ENCODE results near the gene RANBP3L.

Gene RANBP3L

GRCh38 chr5:36243653-36244052, 58.0 kb downstream of the RANBP3L start:
- DNase-seq (ENCODE audit: low read depth in 2 of 2), result no peak

GRCh38 chr5:36242534-36243485, 58.9 kb downstream of the RANBP3L start:
- DNase-seq (ENCODE audit: low read depth in 2 of 2), result no peak

GRCh38 chr5:36241631-36242533, 59.8 kb downstream of the RANBP3L start, which contains the start of gene NADK2:
Gene NADK2 (minus strand): TSS chr5:36241925. CDS start chr5:36241798, 127 bp downstream.
- DNase-seq (ENCODE audit: low read depth in 2 of 2), result peak; percentile 78 to 86

DNA sequence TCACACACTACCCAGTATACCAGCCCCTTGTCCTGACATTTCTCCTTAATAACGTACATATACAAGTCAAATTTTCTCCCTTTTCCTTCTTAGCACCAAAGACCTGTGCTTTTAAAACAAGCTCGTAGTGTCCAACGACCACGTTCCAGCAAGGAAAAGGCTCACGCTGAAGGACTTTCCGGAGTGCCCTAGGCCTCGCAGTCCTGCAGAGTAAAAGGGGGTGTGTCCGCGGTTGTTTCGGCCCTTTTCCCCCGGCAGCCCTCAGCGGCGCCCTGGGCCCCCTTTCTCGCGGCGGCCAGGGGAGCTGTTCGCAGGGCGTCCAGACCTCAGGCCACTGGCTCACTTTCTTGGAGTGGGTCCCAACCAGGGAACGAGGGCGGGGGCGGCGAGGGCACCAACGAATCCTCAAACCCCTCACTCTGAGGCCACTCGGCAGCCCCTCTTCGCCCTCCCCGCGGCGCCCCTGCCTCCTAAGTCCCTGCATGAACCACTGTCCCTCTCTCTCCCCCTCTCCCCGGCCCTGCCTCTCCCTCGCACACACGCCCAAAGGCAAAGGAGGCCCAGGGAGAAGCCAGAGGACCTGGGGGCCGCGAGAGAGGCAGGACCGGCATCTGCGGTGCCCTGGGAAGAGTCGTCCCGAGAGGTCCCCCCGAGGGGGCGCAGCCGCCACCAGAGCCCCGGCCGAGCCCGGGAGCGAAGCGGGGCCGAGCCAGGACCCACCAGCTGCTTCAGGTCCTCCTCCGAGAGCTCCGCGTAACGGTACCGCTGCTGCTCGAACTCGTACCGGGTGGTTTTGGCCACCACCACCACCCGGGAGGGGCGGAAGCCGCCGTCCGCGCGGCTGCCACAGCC, 60.7 kb downstream of the RANBP3L start:
- peak; percentile 6 to 12 for DNase-seq (ENCODE audit: low read depth in 2 of 2)

DNA sequence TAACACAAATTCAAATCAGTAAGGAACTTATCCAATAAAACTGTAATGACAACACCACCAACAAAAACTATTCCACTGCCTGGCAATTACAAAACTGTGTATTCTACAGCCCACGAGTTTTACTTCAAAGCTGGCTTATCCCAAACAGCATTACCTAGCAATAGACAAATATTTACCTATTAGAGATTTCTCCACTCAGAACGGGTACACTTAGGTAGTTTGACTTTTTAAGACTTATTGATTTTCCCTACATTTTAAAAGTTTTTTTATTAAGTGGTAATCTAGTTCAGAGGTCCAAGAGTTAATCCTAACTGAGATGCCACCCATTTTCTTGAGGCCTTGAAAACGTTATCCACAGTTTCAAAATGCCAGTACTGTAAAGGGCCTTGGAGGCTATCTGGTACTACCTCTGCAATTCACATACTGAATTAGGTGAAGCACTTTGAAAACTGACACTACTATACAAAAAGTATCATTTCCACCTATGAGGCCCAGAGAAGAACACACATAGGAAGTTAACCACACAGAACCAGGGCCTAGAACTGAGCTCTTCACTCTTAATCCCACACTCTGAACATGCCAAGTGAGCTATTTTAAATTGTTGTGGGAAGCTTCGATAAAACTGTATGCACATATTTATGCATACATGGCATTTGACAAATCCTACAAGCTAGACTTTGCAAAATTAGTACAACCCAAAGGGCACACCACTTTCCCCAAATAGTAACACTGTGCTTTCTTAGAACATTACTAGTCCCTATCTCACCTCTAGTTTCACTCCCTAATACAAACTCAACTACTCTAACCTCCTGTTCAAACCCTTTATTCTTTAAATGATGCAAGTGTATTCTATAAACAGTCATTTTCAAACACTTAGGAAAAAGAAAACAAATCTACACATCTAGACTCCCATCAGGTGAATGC, 62.1 kb downstream of the RANBP3L start:
- DNase-seq (ENCODE audit: low read depth in 2 of 2), result no peak

DNA sequence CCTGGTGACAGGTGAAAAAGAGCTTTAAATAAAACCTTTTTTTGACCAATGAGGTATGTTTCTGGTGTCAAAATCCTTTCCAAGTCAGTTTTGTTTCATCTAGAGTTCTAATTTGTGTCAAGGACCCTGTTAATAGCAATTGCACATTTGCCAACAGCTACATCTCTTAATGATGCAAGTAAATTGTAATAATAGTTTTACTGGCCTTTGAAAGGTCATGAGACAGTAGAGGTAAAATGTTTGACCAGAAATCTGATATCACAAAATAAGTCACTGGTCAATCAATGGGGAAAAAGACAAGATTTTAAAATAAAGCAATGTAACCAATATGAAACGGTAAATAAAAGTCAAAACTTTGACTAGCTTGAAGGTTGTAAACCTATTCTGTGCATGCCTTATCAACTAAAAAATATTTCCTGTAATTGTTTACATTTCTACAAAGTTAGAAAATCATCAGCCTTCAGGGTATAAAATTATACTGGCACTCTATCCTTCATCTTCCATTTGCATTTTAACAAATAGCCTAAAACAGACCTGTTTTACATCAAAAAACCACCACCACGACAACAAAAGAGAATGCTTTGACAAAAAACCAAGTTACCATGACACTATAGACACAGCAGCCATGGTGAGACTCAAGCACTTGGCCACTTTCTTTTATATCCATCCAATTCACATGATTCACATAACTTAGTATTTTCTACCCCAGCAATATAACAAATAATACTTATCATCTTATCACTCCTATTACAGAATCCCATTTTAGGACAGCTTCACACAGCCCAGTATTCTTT, 63.0 kb downstream of the RANBP3L start:
- no peak for DNase-seq (ENCODE audit: low read depth in 2 of 2)

DNA sequence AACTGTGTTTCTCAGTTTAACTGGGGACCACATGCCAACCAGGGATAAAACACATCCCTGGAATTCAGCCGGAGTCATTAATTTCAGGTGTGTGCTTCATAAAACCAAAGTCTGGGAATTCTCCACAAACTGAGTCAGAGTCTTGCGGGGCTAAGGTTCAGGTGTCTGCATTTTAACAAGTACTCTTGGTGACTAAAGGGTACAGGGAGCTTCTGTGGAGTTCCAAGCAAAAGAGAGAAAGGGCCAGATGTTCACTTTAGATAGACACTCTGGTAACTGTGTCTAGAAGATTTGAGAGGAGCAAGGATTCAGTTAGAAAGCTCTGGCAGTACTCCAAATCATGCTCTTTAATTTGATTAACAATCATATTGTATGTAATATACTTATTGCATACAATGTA, 64.0 kb downstream of the RANBP3L start:
- no peak for DNase-seq (ENCODE audit: low read depth in 2 of 2)

DNA sequence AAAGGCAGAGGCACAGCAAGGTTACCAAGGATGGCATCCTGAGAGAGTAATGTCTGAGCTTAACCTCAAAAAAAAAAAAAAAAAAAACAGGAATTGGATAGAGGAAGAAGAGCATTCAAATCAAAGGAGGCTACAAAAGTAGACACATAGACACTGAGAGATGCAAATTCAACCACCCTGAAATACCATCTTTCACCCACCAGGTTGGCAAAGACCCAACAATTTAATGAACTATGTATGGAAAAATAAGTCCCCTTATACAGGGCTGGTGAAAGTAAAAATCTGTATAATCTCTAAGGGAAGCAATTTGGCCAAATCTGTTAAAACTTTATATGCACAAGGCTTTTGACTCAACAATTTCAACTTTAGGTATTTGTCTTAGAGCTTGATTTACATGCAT, 64.9 kb downstream of the RANBP3L start:
- DNase-seq (ENCODE audit: low read depth in 2 of 2), result no peak

- DNase-seq (ENCODE audit: low read depth in 2 of 2), result no peak
Measured at GRCh38 chr5:36232533-36232932, 69.2 kb downstream of the RANBP3L start.

- no peak for DNase-seq (ENCODE audit: low read depth in 2 of 2)
Measured at GRCh38 chr5:36230151-36230790, 71.4 kb downstream of the RANBP3L start.

GRCh38 chr5:36228505-36228904, 73.2 kb downstream of the RANBP3L start:
- no peak for DNase-seq (ENCODE audit: low read depth in 2 of 2)

- no peak for DNase-seq (ENCODE audit: low read depth in 2 of 2)
Measured at GRCh38 chr5:36227046-36227445, 74.7 kb downstream of the RANBP3L start.

GRCh38 chr5:36222620-36223019, 79.1 kb downstream of the RANBP3L start:
- DNase-seq (ENCODE audit: low read depth in 2 of 2), result no peak

DNA sequence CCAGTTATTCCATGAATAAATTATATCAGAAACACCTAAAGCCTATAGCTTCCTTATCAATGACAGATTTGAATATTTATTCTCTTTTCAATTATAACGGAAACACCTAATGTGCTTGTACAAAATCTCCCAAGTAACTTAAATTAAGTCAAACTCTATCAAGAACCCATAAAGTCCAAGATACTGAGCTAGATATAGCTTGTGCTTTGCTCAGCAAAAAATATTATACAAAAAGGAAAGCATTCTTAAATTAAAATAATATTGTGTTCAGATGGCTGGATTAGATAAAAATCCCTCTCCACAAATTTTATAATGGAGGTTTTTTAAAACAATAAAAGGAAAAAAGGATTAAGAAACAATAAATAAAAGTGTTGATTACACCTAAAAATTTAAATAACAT, 83.7 kb downstream of the RANBP3L start:
- no peak for DNase-seq (ENCODE audit: low read depth in 2 of 2)

DNA sequence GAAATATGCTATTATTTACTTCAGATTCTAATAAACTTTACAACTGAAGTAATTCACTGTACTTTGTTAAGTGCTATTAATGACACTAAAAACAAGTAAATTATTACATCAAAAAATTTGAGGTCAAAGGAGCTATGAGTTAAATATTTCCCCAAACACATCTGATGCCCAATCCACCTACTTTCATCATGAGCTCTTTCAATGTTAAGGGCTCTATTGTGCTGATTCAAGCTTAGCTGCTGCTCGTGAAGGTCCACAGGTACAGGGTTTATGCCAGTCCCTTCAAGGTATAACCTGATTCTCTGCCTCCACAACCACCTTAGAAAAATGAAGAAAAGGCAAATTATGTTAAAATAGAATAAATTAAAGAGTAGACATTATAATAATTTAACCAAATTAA, 84.1 kb downstream of the RANBP3L start:
- no peak for DNase-seq (ENCODE audit: low read depth in 2 of 2)

DNA sequence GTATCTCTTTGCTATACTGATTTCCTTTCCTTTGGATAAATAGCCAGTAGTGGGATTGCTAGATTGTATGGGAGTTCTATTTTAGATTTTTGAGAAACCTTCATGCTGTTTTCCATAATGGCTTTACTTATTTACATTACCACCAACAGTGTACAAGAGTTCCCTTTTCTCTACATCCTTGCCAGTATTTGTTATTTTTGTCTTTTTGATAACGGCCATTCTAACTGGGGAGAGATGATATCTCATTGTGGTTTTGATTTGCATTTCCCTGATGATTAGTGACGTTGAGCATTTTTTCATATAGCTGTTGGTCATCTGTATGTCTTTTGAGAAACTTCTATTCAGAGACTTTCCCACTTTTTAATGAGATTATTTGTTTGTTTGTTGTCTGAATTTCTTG, 85.8 kb downstream of the RANBP3L start:
- no peak for DNase-seq (ENCODE audit: low read depth in 2 of 2)

DNA sequence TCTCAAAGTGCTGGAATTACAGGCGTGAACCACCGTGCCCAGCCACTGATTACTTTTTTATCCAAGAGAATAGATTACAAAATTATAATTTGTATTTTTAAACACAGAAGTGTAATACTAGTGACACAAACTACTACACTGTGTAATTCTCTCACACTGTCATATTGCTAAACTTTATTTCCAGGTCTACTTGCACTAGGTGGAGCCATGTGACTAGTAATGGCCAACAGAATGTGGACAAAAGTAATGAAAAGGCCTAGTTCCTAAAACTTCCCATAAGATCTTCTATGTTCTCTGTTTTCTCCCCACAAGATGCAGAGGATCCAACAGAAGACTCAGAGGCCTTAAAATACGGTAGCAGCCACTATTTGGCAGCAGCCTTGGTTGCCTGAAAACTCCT, 87.3 kb downstream of the RANBP3L start:
- no peak for DNase-seq (ENCODE audit: low read depth in 2 of 2)

GRCh38 chr5:36209664-36210063, 92.0 kb downstream of the RANBP3L start:
- DNase-seq (ENCODE audit: low read depth in 2 of 2), result no peak

DNA sequence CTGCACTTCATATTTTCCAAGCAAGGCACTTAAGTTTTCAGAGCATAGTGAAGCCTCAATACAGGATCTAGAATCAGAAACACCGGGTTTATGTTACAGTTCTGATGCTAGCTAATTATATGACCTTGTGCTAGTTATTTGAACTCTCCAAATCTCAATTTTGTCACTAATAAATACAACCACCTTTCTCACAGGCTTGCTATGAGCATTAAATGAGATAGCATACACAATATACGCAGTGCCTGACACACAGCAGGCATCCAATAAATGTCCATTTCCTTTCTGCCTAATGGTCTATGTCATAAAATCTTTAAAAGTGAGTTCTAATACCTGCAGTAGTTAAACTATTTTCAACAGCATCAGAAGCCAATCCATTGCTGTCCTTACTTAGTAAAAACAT, 92.9 kb downstream of the RANBP3L start:
- DNase-seq (ENCODE audit: low read depth in 2 of 2), result no peak
